NCI-H446 treated with DMSO at 0.1 percent for 48 hours (cell line): Measurements from ENCODE around the gene FLNC.

Experiments
- DNase-seq: peaks from one replicate; lab custom pipeline; 2025; lab: John Stamatoyannopoulos, UW

FLNC gene

GRCh38 chr7:128844777-128845311, 14.6 kb downstream of the FLNC start:
- DNase-seq, result no peak

- no peak for DNase-seq
Observed at GRCh38 chr7:128845475-128845874, 15.3 kb downstream of the FLNC start.

GRCh38 chr7:128845987-128846386, 15.8 kb downstream of the FLNC start:
- DNase-seq, result no peak

GRCh38 chr7:128846781-128847444, 16.7 kb downstream of the FLNC start:
- no peak for DNase-seq

GRCh38 chr7:128847721-128848211, 17.6 kb downstream of the FLNC start:
- DNase-seq, result no peak

GRCh38 chr7:128848289-128849155, 18.3 kb downstream of the FLNC start:
- DNase-seq, result no peak

GRCh38 chr7:128849156-128849515, 18.9 kb downstream of the FLNC start:
- DNase-seq, result no peak

GRCh38 chr7:128849804-128850490, 19.7 kb downstream of the FLNC start:
- no peak for DNase-seq

- DNase-seq, result no peak
Observed at GRCh38 chr7:128852537-128853254, 22.5 kb downstream of the FLNC start.

GRCh38 chr7:128853799-128854198, 23.6 kb downstream of the FLNC start:
- no peak for DNase-seq

- no peak for DNase-seq
Observed at GRCh38 chr7:128854396-128854795, 24.2 kb downstream of the FLNC start.

GRCh38 chr7:128855559-128855958, 25.4 kb downstream of the FLNC start:
- DNase-seq, result no peak

GRCh38 chr7:128856001-128856718, 26.0 kb downstream of the FLNC start:
- no peak for DNase-seq

GRCh38 chr7:128858380-128859231, 28.4 kb downstream of the FLNC start:
- DNase-seq, result no peak

- no peak for DNase-seq
Observed at GRCh38 chr7:128859232-128860157, 29.3 kb downstream of the FLNC start.

GRCh38 chr7:128860158-128861073, 30.2 kb downstream of the FLNC start:
- no peak for DNase-seq

GRCh38 chr7:128861957-128862570, 31.9 kb downstream of the FLNC start:
- no peak for DNase-seq
